Measurements from ENCODE around the gene FRMD4B.
"Not testable (repeated sequence)": the region's sequence is repeated elsewhere in the genome, so short reads cannot be mapped to it uniquely, and the experiment has no call there.

Gene FRMD4B

DNA sequence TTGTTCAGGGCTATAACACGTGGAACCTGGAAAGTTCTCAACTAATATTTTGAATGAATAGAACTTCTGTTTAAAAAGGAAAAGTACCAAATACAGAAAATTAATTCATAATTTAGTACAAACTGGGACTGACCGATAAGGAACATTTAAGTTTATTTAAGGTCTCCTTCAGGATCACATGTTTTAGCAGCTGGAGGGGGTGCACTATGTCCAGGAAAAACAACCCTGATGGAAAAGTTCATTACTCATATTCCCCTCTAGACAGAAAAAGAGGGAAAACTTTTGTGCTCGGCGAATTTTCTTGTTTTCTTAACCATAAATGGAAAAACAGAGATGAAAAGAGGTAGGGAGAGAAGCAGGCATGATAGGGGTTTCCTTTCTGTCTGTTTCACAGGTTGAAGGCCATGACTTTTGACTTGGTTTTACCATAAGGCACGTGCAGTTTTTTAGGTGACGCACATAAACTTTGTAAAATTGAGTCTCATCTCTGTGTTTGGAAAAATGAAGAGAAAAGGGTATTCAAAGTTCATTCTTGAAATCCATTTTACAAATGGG lies 26.5 kb downstream of the FRMD4B start:
- no peak for DNase-seq

DNA sequence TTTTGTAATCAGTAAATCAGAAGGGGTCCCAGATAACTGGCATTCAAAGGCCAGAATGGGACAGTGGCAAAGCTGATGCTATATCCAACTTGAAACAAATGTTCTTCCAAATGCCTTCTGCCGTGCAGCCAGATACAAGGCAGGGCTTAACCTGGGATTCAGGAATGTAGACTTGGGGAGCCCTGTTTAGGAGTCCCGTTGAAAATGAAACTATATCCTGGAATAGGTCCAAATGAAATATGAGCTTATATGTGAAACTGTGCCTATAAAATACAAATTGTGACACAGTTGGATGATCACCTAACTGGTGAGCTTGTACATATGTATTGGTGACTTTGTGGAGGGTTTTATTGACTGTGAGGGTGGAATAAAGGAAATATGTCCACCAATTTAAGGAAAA lies 28.7 kb downstream of the FRMD4B start:
- no peak for DNase-seq

DNA sequence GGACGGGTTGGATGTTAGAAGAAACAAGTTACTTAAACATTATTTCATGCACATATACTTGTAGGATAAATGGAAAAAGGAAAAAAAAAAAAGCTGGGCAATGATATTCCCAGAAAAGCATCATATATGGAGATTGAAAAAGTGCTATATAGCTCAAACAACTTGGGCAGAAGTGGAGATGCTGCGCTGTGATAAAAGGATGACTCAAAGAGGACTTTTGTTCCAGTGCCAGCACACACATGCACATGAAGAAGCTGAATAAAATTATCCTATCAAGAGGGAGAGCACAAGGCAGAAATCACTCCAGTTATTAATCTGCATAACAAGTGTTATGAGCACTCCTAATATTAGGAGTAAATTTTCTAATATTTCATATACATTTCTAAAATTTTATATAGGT lies 30.9 kb downstream of the FRMD4B start:
- no peak for DNase-seq

DNA sequence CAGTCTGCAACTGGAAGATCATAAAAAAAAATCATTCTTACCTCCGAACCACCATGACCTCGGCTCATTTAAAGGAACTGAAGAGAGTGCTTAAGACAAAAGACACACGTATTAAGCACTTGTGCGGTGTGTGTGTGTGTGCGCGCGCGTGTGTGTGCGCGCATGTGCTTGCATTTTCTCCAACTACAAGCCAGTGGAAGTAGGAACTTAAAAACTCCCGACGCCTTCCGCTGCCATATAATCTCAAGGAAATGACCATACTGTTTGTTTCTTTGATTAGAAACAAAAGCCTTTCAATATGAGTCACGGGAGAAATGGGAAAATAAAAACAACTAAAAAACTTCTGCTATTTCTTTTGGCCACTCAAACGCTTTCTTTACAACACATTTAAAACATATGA lies 32.4 kb downstream of the FRMD4B start:
- no peak for DNase-seq

DNA sequence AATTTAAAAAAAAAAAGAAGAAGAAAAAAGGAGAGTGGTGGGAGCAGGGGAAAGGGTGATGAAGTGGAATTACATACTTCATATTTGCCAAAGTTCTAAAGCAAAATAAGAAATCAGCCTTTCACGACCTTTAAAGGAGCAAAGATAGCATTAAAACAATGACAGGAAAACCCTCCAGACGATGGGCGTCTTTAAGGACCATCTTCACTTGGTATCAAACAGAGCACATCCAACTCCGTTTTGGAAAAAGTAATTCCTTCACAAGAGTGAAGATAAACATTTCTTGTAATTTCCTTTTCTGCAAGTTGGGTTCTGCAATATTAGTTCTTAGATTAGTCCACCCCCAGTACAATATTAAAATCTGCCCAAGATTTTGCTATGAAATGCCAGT lies 32.8 kb downstream of the FRMD4B start:
- DNase-seq, result no peak

DNA sequence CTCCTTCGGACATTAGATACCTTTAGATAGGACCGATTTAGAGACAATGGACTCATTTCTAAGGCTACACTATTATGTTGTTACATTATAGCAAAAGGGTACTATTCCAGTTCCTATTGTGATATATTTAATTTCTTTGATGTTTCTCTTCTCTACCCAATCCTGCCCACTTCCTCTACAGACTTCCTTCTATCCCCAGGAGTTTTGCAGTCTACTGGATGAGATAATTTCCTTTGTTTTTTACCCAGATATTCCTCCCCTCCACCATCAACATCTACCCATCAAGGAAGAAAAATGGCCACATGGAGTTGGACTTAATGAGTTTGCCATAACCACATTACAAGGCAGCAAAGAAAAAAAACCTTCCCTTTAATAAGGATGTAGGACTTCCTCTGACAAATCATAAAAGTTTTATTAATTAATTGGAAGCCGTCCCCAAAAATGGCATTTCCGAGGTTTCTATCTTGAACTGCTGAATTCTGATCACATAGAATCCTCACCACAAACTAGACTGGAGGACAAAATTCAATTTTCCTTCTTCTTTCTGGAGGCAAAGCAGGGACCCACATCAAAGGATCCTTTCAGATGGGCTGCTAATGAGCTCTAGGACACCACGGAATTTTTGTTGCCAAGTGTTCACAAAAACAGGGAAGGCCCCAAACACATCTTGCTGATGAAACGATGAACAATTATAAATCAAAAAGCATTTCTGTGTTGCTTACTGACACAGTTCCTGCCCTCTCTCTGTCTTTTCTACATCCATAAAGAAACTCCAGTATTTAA lies 33.4 kb downstream of the FRMD4B start:
- no peak for DNase-seq

DNA sequence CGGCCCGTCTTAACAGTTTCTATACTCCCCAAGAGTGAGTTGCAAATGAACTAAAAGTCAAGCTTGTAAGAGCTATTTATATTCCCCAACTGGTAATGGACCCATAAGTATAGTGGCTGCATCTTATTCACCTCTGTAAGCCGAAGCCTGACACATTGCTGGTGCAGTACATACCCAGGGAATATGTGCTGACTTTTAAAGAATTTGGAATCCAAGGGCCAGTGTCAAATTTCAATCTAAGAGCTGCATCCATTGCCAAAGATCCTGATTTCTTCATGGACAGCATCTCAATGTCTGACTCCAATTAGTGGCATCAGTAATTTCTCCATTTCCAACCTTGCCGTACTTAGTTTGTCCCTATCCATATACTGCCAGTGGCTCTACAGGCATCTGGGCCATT lies 42.0 kb downstream of the FRMD4B start:
- DNase-seq, result no peak

DNA sequence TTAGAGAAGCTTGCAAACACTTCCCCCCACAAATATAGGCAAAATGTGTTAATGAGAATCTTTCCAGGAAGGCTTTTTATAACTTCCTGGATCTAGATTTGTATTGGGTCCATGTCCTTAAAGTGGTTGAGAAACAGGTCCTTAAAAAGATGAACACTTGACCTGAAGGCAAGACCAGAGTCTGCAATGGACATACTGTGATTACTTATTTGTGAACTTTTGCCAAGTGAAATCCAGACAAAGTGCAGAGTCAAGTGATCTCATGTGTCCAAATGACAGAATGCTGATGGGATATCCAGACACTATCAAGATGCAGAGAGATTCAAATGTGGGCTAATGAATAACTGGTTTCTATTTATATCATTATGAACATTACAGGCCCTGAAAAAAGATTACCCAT lies 43.8 kb downstream of the FRMD4B start:
- DNase-seq, result no peak

DNA sequence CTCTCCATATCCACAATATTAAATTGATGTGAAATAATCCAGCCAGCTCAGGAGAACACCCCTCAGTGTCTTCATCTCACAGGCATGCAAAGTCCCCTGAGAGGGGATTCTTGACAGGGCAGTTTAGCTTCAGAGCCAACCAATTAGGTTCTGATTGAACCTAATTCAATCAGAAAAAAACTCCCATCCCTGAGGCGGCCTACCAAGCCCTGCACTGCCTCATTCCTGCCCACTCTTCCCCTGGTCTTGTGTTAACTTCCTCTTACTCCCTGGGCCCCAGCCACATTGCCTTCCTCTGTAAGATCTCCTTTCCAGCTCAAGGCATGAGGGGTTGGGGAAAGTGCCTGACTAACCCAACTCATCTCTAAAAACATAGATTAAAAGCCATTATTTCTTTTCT lies 46.1 kb downstream of the FRMD4B start:
- DNase-seq, result no peak

DNA sequence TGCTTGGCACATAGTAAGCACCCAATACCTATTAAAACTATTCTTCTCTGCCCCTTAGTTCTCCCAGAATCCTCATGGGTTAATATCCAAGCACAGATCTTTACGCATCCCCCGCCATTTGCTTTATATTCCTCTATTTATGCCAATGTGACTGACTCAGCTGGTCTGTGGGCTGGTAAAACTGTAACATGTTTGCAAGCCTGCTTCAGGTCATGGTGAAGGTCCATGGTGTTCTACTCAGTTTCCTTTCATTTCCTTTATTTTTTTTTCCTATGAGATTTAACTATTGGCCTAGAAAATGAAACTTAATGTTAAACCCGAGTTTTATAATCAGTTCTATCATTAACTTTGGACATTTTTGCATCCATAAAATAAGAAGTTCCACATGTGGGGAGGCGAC lies 47.0 kb downstream of the FRMD4B start:
- no peak for DNase-seq

DNA sequence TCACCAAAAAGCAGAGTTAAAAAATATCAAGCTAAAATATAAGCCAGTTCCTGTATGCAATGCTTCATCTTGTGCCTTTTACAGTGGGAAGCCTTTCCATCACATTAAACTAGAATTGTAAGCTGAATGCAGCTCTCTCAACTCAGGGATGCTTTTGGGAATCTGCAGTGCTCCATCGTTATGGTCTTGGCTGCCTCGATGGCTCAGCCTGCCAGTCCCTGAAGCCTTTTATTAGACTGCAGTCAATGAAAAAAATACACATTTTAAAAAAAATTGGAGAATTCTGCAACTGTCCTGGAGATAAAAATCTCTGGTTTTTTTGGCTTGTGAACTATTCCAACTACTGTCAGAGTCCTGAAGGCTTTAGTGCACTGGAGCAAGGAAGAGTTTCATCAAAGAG lies 53.0 kb downstream of the FRMD4B start:
- no peak for DNase-seq

DNA sequence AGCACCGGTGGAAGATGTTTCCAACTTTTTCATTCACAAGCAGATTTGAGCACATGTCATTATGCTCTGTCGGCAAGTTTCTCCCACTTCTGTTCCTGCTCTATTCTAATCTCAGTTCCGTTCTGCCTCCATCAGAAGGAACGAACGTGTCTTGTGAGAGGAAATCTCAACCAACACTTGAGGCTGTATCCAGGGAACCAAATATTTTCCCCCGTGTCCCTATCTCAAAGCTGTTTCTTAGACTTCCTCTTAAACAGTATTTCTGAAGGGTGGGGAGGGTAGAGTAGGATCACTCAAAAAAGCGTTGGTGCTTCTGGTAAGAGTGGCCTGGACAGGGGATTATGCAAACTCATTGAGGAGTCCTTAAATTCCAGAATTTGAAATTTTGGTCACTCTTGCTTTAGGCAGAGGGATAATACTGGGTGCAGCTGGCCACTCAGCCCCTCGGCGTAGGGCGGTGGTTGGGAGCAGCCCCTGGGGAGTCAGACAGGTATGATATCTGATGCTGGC lies 54.9 kb downstream of the FRMD4B start:
- no peak for DNase-seq

DNA sequence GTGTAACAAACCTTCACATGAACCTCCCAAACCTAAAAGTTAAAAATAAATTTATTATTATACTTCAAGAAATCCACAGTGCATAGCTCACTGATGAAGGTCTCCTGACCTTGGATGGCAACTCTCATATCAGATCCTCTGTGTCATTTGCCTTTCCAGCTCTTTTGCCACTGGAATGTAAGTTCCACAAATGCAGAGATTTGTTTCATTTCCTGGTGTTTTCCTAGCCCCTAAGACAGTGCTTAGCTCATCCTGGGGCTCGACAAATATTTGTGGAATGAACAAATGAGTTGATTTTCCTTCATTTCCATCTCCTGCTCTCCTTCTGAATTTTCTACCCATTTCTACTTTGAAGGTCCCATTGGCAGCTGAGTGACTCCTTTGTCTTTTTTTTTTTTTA lies 56.0 kb downstream of the FRMD4B start:
- no peak for DNase-seq

DNA sequence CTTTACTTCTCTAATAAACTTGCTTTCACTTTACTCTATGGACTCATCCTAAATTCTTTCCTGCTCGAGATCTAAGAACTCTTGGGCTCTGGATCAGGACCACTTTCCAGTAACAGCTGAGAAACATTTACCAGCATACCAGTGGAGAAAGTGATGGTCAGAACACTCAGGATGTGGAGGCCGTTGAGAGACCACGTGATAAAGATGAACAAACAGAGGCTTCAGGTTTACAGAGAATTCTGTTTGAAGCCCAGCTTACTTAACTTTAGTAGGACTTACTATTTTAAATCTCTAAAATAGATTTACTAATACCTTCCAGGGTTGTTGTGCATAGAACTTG lies 57.0 kb downstream of the FRMD4B start:
- DNase-seq, result no peak

DNA sequence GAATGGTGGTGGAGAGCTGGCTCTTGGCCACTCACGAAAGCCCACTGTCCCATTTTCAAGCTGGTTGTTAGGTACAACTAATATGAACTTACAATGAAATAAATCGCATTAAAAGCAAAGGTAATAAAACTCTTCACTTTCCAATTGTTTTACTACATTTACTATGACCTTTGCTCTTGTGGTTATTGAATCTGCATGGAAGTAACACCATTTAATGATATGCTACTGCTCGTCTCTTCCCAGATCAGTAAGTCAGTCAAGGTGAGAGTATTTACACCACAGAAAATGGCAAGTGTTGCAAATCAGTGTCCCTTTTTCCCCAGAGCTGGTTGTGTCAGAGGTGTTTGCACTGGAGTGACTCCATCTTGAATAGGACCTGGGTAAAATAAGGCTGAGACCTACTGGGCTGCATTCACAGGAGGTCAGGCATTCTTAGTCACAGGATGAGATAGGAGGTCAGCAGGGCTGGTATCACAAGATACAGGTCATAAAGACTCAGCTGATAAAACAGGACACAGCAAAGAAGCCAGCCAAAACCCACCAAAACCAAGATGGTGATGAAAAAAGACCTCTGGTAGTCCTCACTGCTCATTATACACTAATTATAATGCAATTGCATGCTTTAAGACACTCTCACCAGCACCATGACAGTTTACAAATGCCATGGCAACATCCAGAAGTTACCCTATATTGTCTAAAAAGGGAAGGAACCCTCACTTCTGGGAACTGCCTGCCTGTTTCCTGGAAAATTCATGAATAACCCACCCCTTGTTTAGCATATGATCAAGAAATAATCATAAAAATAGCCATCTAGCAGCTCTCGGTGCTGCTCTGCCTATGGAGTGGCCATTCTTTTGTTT lies 57.6 kb downstream of the FRMD4B start:
- DNase-seq, result no peak

DNA sequence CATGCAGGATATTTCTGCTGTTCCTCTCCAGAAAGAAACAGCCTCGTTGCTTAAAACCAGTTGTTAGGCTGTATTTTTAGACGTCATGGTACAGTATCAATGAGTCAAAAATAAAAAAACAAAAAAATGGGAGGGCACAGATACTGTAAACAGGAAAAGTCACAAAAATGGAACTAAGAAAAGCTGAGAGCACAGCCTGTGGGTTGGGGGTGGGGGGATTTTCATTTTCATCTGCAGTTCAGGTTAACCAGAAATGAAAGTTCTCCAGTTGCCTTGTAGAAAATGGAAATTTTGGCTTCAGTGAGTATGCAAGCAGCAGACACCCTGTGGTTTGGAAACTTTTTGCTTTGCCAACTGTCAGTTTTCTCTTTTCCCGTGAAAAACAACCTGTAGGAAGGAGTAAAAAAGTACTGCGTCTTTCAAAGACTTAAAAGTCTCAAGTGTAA lies 59.0 kb downstream of the FRMD4B start:
- no peak for DNase-seq

DNA sequence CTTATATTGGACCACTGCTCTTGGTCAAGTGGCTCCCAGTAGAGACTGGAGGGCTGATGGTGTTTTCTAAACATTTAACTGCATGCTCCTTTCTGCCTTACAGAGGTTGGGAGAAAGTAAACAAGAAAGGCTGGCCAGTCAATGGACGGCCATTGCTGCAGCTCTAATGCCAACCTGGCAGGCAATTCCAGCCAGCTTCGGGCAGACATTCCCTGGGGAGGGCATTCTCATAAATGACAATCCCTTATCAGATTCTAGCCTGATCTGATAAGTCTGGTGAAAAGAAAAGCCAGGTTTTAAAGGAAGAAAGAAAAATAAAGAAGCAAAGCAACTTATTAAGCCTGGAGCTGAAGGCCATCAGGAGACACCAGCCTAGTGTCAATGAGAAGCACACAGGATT lies 60.7 kb downstream of the FRMD4B start:
- DNase-seq, result no peak

DNA sequence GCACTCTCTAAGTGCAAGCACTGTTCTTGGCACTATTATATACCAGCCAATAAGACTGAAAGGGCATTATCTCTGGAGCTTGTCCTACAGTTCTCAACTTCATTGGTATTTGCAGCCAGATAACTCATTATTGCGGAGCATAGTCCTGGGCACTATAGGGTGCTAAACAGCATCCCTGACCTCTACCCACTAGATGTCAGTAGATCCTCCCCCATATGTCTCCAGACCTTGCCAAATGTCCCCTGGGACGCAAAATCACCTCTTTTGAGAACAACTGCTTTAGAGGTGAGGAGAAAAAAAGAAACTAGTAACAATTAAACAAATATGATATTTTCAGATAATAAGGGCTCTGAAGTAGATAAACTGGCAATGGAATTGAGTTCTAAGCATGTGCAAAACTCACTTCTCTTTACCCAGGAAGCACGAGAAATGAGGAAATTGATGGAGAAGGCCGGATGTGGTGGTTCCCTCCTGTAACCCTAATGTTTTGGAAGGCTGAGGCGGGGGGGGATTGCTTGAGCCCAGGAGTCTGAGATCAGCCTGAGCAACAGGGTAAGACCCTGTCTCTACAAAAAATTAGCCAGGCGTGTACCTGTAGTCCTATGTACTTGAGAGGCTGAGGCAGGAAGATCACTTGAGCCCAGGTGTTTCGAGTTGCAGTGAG lies 61.4 kb downstream of the FRMD4B start:
- no peak for DNase-seq

DNA sequence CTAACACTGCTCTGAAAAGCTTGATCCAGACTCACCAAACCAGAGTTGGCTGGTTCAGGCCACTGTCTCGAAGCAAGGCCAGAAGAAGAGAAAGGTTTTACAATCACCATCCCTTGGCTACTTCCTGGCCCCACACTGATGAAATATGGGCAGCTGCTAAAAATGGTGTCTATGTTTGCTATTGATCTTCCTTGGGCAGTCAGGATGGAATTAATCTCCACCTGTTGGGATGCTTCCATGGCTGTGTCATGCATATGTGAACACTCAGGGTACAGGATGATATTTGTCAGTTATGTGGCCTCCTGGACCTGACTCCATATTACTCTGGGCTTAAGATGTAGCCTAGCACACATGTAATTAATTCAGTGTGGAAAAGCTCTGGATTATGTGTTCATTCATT lies 61.9 kb downstream of the FRMD4B start:
- DNase-seq, result no peak

DNA sequence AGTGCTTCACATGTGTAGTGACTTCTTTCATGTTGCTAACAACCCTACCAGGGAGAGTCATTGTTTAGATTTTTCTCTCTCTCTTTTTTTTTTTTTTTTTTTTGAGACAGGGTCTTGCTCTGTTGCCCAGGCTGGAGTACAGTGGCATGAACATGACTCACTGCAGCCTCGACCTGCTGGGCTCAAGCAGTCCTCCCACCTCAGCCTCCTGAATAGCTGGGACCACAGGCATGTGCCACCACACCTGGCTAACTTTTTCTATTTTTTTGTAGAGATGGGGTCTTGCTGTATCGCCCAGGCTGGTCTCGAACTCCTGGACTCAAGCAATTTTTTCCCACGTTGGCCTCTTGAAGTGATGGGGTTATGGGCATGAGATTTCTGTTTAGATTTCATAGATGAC lies 63.4 kb downstream of the FRMD4B start:
- DNase-seq, result not testable (repeated sequence)

DNA sequence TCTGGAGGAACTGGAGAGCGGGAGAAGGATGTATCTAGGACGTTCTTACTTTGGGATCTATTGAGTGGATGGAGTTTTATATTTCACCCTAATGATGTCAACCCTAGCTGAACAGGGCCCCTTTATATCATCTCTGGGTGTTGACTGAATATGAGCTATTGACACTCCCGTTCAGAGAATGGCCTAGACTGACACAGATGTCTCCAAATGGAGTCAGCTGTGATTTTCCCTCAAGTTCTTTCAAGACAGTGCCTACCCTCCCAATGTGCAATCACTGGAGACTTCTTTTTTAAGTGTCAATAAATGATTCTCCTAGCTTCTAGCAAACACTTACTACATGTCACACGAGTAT lies 63.8 kb downstream of the FRMD4B start:
- no peak for DNase-seq

DNA sequence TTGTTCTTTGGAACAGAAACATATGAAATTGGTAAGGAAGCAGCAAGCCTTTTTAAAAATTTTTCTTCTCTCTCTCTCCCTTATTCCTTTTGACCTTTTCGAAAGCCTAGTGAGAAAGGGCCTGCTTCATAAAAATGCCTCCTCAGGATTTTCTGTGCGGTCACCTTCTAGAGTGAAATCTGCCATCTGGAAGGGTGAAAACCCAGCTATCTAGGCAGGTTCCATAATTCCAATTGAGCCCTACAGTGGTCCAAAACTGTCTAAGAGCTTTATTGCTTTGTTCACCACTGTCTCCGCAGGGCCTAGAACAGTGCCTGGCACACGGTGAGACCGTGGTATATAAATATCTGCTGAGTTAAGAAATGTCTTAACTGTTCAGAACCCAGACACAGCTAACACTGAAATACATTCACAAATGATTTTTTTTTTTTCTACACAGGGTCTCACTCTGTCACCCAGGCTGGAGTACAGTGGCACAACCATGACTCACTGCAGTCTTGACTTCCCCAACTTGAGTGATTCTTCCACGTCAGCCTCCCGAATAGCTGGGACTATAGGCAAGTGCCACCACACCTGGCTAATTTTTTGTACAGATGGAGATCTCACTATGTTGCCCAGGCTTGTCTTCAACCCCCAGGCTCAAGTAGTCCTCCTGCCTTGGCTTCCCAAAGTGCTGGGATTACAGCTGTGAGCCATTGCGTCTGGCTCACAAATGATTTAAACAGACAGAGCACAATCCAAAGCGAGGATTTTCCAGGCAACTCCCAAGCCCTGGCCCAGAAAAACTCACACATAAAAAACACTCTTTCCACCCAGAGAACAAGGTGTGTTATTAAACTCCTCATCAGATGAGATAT lies 64.4 kb downstream of the FRMD4B start:
- DNase-seq, result no peak

DNA sequence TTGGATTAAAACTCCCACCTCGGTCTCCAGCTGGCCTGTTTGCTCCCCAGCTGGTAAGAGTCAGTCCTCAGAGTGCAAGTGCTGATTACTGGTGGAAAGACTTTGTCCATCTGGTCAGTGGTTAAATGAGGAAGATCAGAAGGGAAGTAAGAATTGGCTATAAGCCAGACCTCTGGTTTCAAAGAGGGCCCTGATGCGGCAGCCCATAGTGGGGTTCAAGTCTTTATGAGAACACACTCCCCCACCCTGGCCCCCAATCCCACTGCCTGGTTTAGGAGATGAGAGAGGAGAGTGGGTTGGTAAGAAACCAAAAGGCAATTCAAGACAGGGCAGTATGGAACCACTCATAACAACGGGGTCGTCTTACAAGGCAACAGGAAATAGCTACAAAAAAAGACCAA lies 65.0 kb downstream of the FRMD4B start:
- DNase-seq, result no peak

Data from GF-D8 (cell line).